Measurements from ENCODE around the gene MFSD11. TPM values are rescaled to one million over a fixed set of nuclear protein-coding genes. Genes with fewer than 3 reads are reported as not detected.
A peak's percentile ranks its signal among the peaks of the same experiment; 100 is the strongest.

The MFSD11 gene
- total RNA-seq, 1 experiment from 2014 or later: 24.9 TPM

- no peak for ATAC-seq
- Histone ChIP-seq H3K27me3 (ENCODE audit: insufficient read depth, low read length) (no peaks in the 10 kb centered on the region), H4K20me1 (ENCODE audit: insufficient read depth) (no peaks in the 10 kb centered on the region), H2AFZ (ENCODE audit: low read depth, low read length, poor library complexity, severe bottlenecking) (no peak overlapping the region), H3K4me2 (ENCODE audit: low read length) (no peak overlapping the region), H3K9ac (ENCODE audit: low read length) (no peak overlapping the region), H3K27ac (ENCODE audit: low read depth, low read length) (no peak overlapping the region), H3K4me1 (ENCODE audit: control insufficient read depth in 1 of 2, insufficient read depth in 2 of 2, low read length in 2 of 2) (peaks cover 0 to 12% of the 10 kb centered on the region in 2 experiments; a peak in 2 of 4 replicates), H3K9me3 (ENCODE audit: control insufficient read depth in 1 of 2, insufficient read depth in 1 of 2, low read depth in 1 of 2, low read length in 2 of 2) (no peaks in the 10 kb centered on the region), H3K36me3 (ENCODE audit: control insufficient read depth in 1 of 2, insufficient read depth in 2 of 2, low read length in 2 of 2) (no peaks in the 10 kb centered on the region), H3K4me3 (replicated peaks in 1 of 2; ENCODE audit: low read depth in 1 of 2, low read length in 2 of 2) (no peak overlapping the region), H3K79me2 (ENCODE audit: insufficient read depth, low read length) (peaks cover 3% of the 10 kb centered on the region; the same call in 1 of the 2 replicates), H3K9me2 (ENCODE audit: insufficient read depth) (no peaks in the 10 kb centered on the region)
- DNase-seq (ENCODE audit: low read depth, low spot score): no peak
- intact Hi-C loops (cut with micrococcal nuclease): no loop called here
- BruUV-seq (replicated peaks): no TSS peak
- TF ChIP-seq SIN3A (IDR thresholded peaks at IDR 0.05; ENCODE audit: low read depth) (no peak), EZH2phosphoT487 (IDR thresholded peaks at IDR 0.05; ENCODE audit: borderline replicate concordance) (no peak), SRF (IDR thresholded peaks at IDR 0.05; ENCODE audit: low read depth) (no peak), SP1 (IDR thresholded peaks at IDR 0.05; ENCODE audit: low read depth) (no peak), YY1 (IDR thresholded peaks at IDR 0.05; ENCODE audit: extremely low read depth, insufficient replicate concordance, low read depth, low read length) (no peak), CBX3 (IDR thresholded peaks at IDR 0.05; ENCODE audit: low read depth) (no peak)
- POLR2A ChIA-PET: no interaction called here
- RAD21 ChIA-PET (ENCODE audit: low non-redundant PET in 1 of 2, low total read pairs in 2 of 2, uncharacterized antibody in 2 of 2, unreplicated experiment in 2 of 2): no interaction called here
- CTCF ChIA-PET: interaction anchor here (1.4 kb wide), 1 partner anchor 14 kb away, joined by 5 read pairs; no protein-coding TSS in a partner anchor
Observed at GRCh38 chr17:76695059-76695831, 42.7 kb upstream of the MFSD11 start.

GRCh38 chr17:76696763-76697701 is 40.9 kb upstream of the MFSD11 start:
- Histone ChIP-seq H3K4me2 (ENCODE audit: low read length) (no peak overlapping the region), H3K36me3 (ENCODE audit: control insufficient read depth in 1 of 2, insufficient read depth in 2 of 2, low read length in 2 of 2) (no peaks in the 10 kb centered on the region)

More at GRCh38 chr17:76696763-76697701, 40.9 kb upstream of the MFSD11 start:
- H3K27ac ChIP-seq (ENCODE audit: low read depth, low read length): no peak overlapping the region
- no TSS peak for BruUV-seq (replicated peaks)
- no peak overlapping the region for H3K9ac ChIP-seq (ENCODE audit: low read length)
- H3K79me2 ChIP-seq (ENCODE audit: insufficient read depth, low read length): peaks cover 3% of the 10 kb centered on the region; the same call in 1 of the 2 replicates
- H4K20me1 ChIP-seq (ENCODE audit: insufficient read depth): no peaks in the 10 kb centered on the region
- no peaks in the 10 kb centered on the region for H3K27me3 ChIP-seq (ENCODE audit: insufficient read depth, low read length)
- peaks cover 0 to 12% of the 10 kb centered on the region in 2 experiments; a peak in 2 of 4 replicates for H3K4me1 ChIP-seq (ENCODE audit: control insufficient read depth in 1 of 2, insufficient read depth in 2 of 2, low read length in 2 of 2)
- no peak overlapping the region for H2AFZ ChIP-seq (ENCODE audit: low read depth, low read length, poor library complexity, severe bottlenecking)
- intact Hi-C loops (cut with micrococcal nuclease): no loop called here
- H3K9me3 ChIP-seq (ENCODE audit: control insufficient read depth in 1 of 2, insufficient read depth in 1 of 2, low read depth in 1 of 2, low read length in 2 of 2): no peaks in the 10 kb centered on the region
- ChIA-PET RAD21 (ENCODE audit: low non-redundant PET in 1 of 2, low total read pairs in 2 of 2, uncharacterized antibody in 2 of 2, unreplicated experiment in 2 of 2) (no interaction called here), POLR2A (interaction anchor here (1.6 kb wide), 1 partner anchor 25 kb away, joined by 5 read pairs; no protein-coding TSS in a partner anchor), CTCF (interaction anchor here (1.4 kb wide), 1 partner anchor 16 kb away, joined by 5 read pairs; no protein-coding TSS in a partner anchor)
- ATAC-seq: no peak
- H3K4me3 ChIP-seq (replicated peaks in 1 of 2; ENCODE audit: low read depth in 1 of 2, low read length in 2 of 2): no peak overlapping the region
- TF ChIP-seq TCF7L2 (IDR thresholded peaks at IDR 0.05; ENCODE audit: borderline replicate concordance, extremely low read depth, insufficient read depth, insufficient read length) (peak; percentile 74), ELF1 (IDR thresholded peaks at IDR 0.05; ENCODE audit: borderline replicate concordance, low read depth) (no peak)
- DNase-seq (ENCODE audit: low read depth, low spot score): no peak
- H3K9me2 ChIP-seq (ENCODE audit: insufficient read depth): no peaks in the 10 kb centered on the region

Measured in HCT116 (cell line).